ENCODE data around the gene NLRP6.
"Not testable (repeated sequence)": the region's sequence is repeated elsewhere in the genome, so short reads cannot be mapped to it uniquely, and the experiment has no call there.

The NLRP6 gene

DNA sequence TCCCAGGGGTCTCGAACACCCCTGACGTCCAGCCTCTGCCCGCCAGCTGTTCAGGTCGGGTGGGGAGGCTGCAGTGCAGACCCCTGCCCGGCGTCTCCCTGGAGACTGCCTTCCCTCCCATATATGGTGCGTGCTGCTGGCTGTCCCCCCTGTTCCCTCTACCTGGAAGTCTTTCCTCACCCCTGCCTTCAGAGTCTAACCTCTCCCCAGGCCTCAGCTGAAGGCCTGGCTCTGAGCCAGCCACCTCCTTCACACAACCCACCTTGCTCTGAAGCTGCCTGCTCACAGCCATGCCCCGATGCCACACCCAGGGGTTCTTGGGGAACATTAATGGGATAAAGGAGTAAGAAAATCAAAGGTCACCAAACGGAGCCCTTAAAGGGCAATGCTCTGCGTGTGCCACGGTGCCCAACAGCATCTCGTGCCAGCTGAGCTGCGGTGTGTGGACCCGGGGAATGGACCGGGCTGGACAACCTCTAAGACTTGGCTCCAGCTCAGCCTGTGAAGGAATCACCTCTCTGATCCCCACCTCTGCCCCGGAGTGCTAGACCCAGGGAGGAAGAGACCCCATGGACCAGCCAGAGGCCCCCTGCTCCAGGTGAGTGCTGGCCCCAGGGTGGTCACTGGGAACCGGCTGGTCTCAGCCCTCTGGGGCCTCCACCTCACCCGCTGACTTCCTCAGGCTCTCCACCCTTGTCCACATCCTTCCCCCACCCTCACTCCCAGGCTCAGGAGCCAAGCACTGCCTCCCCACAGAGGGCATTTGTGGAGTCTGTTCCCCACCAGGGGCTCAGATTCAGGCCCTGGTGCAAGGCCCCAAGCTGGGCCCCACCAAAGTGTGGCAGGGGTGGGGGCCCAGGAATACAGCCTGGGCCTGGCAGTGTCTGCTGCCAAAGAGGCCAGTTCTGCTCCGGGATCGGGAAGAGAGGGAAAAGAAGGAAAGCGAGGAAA lies at the start of gene NLRP6:
TSS of gene NLRP6 (plus strand) at position 407 of the 951 bp plus-strand sequence. CDS start at position 570, 163 bp downstream.
- DNase-seq, result no peak

GRCh38 chr11:230431-230830 lies 47.8 kb upstream of the NLRP6 start:
- DNase-seq, result no peak

DNA sequence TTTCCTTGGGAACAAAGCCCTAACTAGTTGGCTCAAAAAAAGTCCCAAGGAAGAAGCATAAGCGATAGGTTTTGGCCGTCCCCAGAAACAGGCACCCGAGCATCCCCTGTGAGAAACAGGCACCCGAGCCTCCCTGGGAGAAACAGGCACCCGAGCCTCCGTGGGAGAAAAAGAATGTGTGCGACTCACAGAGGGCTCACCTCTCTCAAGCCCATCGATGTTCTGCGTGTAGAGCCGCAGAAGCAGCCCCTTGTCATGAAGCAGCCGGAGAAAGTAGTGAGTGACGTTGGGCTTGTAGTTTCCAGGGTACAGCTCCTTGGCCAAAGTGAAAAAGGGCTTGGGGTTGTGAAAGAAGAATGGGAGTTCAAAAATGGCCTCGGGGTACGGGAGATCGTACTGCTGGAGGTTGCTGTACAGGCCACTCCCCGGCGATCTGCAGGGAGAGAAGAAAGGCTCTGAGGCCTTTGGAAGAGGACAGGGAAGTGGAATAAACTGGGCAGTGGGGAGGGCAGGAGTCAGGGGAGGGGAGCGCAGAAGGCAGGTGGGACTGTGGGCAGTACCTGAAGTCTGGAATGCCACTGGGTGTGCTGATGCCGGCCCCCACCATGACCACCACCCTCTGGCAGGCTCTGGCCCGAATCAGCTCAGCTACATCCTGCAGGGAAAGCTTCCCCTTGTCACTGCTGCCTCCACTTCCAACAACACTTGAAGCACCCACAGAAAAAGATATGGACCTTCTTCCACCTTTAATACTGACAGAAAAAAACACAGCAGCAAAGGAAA lies 45.2 kb upstream of the NLRP6 start:
- DNase-seq, result no peak

DNA sequence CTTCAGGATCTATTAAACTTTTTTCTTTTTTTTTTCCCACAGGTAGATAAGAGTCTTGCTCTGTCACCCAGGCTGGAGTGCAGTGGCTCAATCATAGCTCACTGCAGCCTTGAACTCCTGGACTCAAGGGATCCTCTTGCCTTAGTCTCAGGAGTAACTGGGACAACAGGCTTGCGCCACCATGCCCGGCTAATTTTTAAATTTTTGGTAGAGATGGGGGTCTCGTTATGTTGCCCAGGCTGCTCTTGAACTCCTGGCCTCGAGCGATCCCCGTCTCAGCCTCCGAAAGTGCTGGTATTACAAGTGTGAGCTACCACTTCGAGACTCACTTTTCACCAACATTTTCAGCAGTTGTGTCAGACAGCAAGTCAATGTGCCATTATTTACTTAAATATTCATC lies 43.0 kb upstream of the NLRP6 start:
- DNase-seq, result no peak

DNA sequence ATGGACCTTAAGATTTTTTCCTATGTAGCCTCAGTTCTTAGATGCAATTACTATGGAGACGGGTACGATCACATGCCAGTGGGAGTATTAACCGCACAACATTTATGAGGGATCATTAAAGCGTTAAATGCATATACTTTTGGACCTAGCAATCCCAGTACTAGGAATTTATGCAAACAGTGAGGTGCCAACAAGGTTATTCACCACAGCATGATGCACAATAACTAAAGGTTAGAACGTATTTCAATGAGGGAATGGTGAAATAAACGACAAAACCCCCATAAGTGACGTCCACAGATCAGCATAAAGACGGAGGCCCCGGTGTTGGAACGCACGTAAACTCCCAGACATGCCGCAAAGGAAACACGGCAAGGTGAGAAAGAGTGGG lies 42.6 kb upstream of the NLRP6 start:
- DNase-seq, result peak in 1 of 2 donors; percentile 10

DNA sequence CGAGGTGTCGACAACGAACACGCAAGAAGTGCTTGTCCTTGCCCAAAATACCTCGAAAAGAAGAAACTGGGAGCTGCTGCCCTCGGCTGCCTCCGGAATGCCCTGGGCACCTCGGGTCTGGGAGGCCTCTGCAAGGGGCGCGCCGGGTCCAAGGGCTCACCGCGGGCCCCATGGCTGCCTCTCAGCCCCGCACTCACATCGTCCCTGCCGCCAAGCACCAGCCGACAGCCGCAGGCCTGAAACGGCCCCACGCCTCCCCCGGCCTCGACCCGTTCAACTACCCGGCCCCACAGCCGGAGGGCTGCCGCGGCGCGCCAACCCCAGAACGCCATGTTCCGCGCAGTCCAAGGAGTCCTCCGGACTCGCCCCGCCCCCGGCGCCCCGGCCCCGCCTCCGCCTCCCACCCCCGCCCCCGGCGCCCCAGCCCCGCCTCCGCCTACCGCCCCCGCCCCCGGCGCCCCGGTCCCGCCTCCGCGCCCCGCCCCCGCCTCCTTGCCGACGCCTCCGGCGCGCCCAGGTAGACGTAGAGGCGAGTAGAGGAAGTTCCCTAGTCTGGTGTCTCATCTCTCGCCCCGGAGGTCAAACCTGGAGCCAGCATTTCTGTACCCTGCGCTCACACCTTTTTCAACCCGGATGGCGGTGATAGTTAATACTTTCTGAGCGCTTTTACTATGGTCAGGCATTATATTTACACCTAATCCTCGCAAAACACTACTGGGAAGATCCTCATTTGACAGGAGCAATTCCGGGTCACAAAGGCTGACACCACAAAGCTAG lies 42.0 kb upstream of the NLRP6 start, which contains the start of gene SIRT3:
TSS of gene SIRT3 (minus strand) at position 346 of the 777 bp plus-strand sequence. CDS start at position 332, 14 bp downstream.
- DNase-seq, result peak; percentile 56 to 89

DNA sequence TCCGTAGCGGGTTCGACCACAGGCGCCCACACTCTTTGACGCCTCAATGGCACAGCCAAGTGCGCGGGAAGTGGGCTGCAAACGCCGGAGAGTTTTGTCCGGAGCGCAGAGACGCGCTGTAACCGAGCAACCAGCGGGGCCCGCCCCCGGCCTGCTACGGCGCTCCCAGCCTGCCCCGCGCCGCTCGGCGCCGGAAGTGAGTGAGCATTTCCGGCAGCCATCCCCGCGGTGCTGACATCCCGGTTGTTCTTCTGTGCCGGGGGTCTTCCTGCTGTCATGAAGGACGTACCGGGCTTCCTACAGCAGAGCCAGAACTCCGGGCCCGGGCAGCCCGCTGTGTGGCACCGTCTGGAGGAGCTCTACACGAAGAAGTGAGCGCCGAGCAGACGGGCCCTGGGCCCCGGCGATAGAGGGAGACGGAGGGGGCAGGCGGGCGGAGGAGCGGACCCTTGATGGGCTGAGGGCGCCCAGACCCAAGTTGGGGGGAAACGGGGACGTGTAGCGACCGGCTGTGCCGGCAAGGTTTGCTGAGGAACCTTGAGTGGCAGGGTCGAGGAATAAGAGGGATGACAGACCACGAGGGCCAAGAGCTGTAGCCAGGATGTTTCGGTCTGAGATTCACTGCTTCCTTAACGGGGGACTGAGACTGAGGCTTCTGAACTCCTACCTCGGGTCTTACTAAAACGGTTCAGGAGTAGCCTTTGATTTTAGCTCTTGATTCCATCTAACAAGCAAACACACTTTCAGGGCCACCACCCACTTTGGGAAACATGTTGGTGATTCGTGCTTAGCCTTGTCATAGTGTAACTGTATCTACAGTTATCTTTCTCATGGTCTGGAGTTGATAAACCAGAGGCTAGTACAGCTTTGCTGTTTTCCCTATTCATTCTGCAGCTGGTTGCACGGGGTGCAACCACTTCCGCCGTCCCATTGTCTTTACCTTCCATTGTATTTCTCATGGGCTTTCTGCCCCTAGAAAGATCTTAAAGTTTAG lies 41.1 kb upstream of the NLRP6 start, which contains the start of gene PSMD13:
TSS of gene PSMD13 (plus strand) at position 203 of the 994 bp plus-strand sequence. CDS start at position 277, 74 bp downstream.
- peak; percentile 67 to 89 for DNase-seq

DNA sequence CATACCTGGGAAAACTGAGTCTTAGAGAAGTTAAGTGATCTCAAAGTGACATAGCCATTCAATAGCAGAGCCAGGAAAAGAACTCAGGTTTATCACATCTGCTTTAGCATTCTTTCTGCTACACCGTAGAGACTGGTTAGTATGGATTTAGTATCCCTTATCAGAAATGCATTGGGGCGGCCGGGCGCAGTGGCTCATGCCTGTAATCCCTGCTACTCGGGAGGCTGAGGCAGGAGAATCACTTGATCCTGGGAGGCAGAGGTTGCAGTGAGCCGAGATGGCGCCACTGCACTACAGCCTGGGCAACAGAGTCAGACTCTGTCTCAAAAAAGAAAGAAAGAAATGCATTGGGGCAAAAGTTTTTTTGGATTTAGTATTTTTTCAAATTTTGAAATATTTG lies 39.9 kb upstream of the NLRP6 start:
- not testable (repeated sequence) for DNase-seq

DNA sequence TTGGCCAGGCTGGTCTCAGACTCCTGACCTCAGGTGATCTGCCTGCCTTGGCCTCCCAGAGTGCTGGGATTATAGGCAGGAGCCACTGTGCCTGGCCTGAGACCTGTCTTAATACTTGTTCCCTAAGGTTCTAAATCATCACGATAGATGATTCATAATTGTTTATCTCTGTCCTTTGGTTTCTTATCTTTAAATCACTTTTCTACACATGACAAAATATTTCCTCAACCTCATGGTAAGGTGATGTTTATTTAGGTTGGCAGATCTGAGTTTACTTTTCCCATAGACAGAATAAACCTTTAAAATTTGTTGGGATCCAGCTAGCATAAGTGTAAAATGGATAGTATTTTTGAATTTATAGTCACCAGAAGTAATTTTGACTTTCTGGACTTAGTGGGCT lies 37.9 kb upstream of the NLRP6 start:
- DNase-seq, result no peak

- DNase-seq, result no peak
These were observed 36.6 kb upstream of the NLRP6 start for GRCh38 chr11:241634-242033.

DNA sequence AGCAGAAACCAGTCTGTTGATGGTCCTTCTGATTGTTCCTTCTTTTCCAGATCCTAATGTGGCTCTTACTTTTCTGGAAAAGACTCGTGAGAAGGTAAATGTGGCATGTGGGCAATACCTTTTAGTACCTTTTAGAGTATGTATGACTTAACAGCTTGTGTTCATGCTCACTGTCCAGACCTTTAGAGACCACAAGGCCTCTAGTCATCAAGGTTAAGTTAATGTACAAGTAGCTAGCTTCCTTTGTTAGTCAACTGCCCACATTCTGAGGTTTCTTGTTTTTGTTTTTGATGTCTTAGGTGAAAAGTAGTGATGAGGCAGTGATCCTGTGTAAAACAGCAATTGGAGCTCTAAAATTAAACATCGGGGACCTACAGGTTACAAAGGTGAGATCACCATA lies 33.8 kb upstream of the NLRP6 start:
- DNase-seq, result no peak

DNA sequence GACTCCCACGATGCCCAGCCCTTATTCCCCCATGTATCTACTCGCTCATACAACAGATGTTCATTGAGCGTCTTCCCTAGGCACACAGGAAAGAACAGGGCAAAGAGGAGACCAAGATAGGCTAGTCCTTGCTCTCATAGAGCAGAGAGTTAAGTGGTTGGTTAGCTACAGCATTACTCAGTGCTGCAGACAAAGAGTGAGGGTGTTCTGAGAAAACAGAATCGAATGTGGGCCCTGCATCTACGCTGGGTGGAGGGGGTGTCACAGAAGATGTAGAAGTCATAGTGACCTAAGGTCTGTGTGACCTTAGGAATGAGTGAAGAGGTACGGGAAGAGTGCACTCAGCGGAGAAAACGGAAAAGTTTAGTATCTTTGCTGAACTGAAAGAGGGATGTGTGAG lies 29.1 kb upstream of the NLRP6 start:
- DNase-seq, result no peak

- no peak for DNase-seq
These were observed 27.9 kb upstream of the NLRP6 start for GRCh38 chr11:250274-250673.

- peak; percentile 24 to 53 for DNase-seq
These were observed 27.4 kb upstream of the NLRP6 start for GRCh38 chr11:250740-251299.

DNA sequence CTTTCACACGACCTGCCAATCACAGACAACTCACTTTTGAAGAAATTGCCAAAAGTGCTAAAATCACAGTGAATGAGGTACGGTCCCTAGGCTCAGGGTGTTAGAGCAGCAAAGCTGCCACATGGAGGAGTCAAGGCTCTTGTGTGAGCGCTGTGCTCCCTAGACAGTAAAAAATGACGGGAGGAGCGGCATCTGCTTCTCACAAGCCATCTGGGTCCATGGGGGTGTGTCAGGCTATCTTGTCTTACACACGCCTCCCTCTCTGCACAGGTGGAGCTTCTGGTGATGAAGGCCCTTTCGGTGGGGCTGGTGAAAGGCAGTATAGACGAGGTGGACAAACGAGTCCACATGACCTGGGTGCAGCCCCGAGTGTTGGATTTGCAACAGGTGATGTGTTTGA lies 26.7 kb upstream of the NLRP6 start:
- no peak for DNase-seq

- no peak for DNase-seq
These were observed 25.5 kb upstream of the NLRP6 start for GRCh38 chr11:252666-253065.

DNA sequence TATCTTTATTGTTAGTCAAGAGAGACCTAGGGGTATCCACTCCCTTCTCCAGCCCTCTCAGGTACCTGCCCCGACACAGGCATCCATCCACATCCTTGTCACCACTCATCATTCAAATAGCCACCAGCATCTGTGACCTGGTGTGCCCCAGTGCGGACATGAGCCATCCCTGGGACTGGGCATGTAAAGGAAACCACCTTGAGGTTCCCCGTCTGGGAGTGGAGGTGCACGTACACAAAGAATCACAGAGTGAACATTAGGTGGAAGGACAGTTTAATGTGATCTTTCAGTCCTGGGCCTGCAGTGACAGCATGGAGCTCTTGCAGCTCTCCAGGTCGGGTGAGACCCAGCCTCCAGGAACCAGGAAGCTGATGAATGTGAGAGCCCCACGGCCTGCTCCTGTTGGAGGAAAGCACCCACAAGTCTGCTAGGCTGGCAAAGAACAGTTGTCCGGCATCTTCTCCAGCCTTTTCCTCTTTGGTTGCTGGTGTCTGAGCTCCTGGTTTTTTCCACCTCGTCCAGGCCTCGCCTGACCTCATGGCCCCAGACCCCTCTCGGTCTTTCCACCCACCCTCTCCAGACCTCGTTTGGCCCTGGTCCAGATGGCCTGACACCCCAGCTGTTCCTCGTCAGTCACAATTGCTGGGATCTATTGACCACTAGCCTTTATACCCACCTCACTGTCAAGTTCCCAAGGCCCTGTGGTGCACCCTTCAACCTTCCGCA lies 24.9 kb upstream of the NLRP6 start:
- no peak for DNase-seq

- no peak for DNase-seq
These were observed 24.3 kb upstream of the NLRP6 start for GRCh38 chr11:253886-254270.

DNA sequence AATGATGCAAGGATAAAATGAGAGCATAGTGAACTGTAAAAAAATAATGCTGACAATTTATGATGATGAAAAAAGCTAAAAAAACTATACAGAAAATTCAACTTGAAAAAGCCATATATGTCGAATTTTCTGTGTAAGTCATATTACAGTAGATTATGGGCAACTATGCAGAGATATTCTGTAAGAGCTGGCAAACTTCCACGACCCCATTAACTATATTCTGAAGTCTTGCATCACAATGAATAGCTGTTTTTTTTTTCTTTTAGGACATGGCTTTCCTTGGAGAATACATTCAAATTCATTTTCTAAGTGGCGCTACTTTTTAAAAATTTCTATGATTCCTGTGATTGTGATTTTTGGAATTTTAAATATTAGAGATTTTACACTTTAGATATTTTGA lies 23.0 kb upstream of the NLRP6 start:
- DNase-seq, result no peak

DNA sequence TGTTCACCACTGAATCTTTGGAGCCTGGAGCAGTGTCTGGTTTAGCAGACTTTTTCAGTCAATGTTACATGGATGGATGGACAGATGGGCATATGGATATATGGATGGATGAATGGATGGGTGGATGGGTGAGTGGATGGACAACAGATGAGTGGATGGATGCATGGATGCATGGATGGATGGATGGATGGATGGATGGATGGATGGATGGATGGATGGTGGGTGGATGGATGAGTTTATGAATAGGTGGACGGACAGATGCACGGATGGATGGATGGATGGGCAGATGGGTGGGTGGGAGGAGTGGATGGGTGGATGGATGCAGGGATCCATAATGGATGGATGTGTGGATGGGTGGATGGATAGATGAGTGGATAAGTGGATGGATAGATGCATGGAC lies 22.4 kb upstream of the NLRP6 start:
- DNase-seq, result no peak
